ENCODE data around the gene CYLD.

The CYLD gene

GRCh38 chr16:50731130-50731988 is 10.5 kb upstream of the CYLD start:
- no peak for TF ChIP-seq CTCF (IDR thresholded peaks at IDR 0.05; ENCODE audit: insufficient read depth, low read length, poor library complexity, severe bottlenecking)
- Histone ChIP-seq H3K4me3 (replicated peaks; ENCODE audit: low read depth, low read length) (no peak overlapping the region), H3K27me3 (replicated peaks; ENCODE audit: control insufficient read depth, insufficient read depth, low read length) (no peaks in the 10 kb centered on the region), H3K36me3 (ENCODE audit: control insufficient read depth, insufficient read depth, low read length) (peaks cover 2% of the 10 kb centered on the region)
- DNase-seq (ENCODE audit: extremely low read depth, insufficient read length) = no peak

- Histone ChIP-seq H3K27me3 (replicated peaks; ENCODE audit: control insufficient read depth, insufficient read depth, low read length) (no peaks in the 10 kb centered on the region), H3K36me3 (ENCODE audit: control insufficient read depth, insufficient read depth, low read length) (peaks cover 2% of the 10 kb centered on the region), H3K4me3 (replicated peaks; ENCODE audit: low read depth, low read length) (no peak overlapping the region)
- TF ChIP-seq CTCF (IDR thresholded peaks at IDR 0.05; ENCODE audit: insufficient read depth, low read length, poor library complexity, severe bottlenecking) = no peak
- no peak for DNase-seq (ENCODE audit: extremely low read depth, insufficient read length)
Measured at GRCh38 chr16:50731989-50732832, 9.7 kb upstream of the CYLD start.

- no peak for DNase-seq (ENCODE audit: extremely low read depth, insufficient read length)
- Histone ChIP-seq H3K27me3 (replicated peaks; ENCODE audit: control insufficient read depth, insufficient read depth, low read length) (no peaks in the 10 kb centered on the region), H3K36me3 (ENCODE audit: control insufficient read depth, insufficient read depth, low read length) (peaks cover 2% of the 10 kb centered on the region), H3K4me3 (replicated peaks; ENCODE audit: low read depth, low read length) (no peak overlapping the region)
- TF ChIP-seq CTCF (IDR thresholded peaks at IDR 0.05; ENCODE audit: insufficient read depth, low read length, poor library complexity, severe bottlenecking) = no peak
Measured at GRCh38 chr16:50733468-50733867, 8.4 kb upstream of the CYLD start.

- DNase-seq (ENCODE audit: extremely low read depth, insufficient read length) = no peak
- no peaks in the 10 kb centered on the region for H3K27me3 ChIP-seq (replicated peaks; ENCODE audit: control insufficient read depth, insufficient read depth, low read length)
- H3K36me3 ChIP-seq (ENCODE audit: control insufficient read depth, insufficient read depth, low read length) = peaks cover 2% of the 10 kb centered on the region
- H3K4me3 ChIP-seq (replicated peaks; ENCODE audit: low read depth, low read length) = no peak overlapping the region
- no peak for TF ChIP-seq CTCF (IDR thresholded peaks at IDR 0.05; ENCODE audit: insufficient read depth, low read length, poor library complexity, severe bottlenecking)
Measured at GRCh38 chr16:50735629-50736122, 6.2 kb upstream of the CYLD start.

GRCh38 chr16:50736448-50736847 is 5.4 kb upstream of the CYLD start:
- H3K36me3 ChIP-seq (ENCODE audit: control insufficient read depth, insufficient read depth, low read length) = peaks cover 2% of the 10 kb centered on the region
- no peak for DNase-seq (ENCODE audit: extremely low read depth, insufficient read length)
- H3K27me3 ChIP-seq (replicated peaks; ENCODE audit: control insufficient read depth, insufficient read depth, low read length) = no peaks in the 10 kb centered on the region
- H3K4me3 ChIP-seq (replicated peaks; ENCODE audit: low read depth, low read length) = no peak overlapping the region
- no peak for TF ChIP-seq CTCF (IDR thresholded peaks at IDR 0.05; ENCODE audit: insufficient read depth, low read length, poor library complexity, severe bottlenecking)
